Ascending aorta (tissue), 2 donors: ENCODE measurements around the gene CIRBP. TPM values are rescaled to one million over a fixed set of nuclear protein-coding genes. Genes with fewer than 3 reads are reported as not detected.

ENCODE experiments used
- DNase-seq, 2 donors: peaks; one replicate each; pipeline ENCODE4 v3.0.0-alpha.2; 2019; ENCODE audit warnings: low spot score in 2 of 2
- H3K27ac ChIP-seq, 2 donors: fragments of 200-600 bp; sonication (generic); one replicate each; pipeline ENCODE4 v1.5.1; 2016 to 2017; ENCODE audit warnings: mild to moderate bottlenecking in 1 of 2
- H3K27me3 ChIP-seq: fragments of 200-600 bp; sonication (generic); one replicate; pipeline ENCODE4 v1.5.1; 2017
- H3K36me3 ChIP-seq, 2 donors: fragments of 200-600 bp; sonication (generic); one replicate each; pipeline ENCODE4 v1.5.1; 2016
- H3K4me1 ChIP-seq, 2 donors: fragments of 200-600 bp; sonication (generic); one replicate each; pipeline ENCODE4 v1.5.1; 2016 to 2017; ENCODE audit warnings: mild to moderate bottlenecking in 1 of 2
- H3K4me3 ChIP-seq, 2 donors: fragments of 200-600 bp; sonication (generic); one replicate each; pipeline ENCODE4 v1.5.1; 2016 to 2017; ENCODE audit warnings: mild to moderate bottlenecking in 1 of 2
- H3K9me3 ChIP-seq, 2 donors: fragments of 200-600 bp; sonication (generic); one replicate each; pipeline ENCODE4 v1.5.1; 2016
- CTCF ChIP-seq, 3 experiments: fragments of 200-600 bp in 2 of 3; fragments of 450-650 bp in 1 of 3; sonication (generic) in 2 of 3; IDR thresholded peaks; one replicate each; pipeline ENCODE4 v1.5.1; 2016 to 2019; ENCODE audit warnings: antibody characterized with exemption in 3 of 3, mild to moderate bottlenecking in 1 of 3, moderate library complexity in 1 of 3
- intact Hi-C: fragments of 100-400 bp; cut with DNase I; formaldehyde crosslinking; loops from one replicate; pipeline ENCODE4 v1.15.1; 2023
- total RNA-seq: library from RNA; depleted of rRNA; stranded (reverse); fragments of >200 nt; gene quantifications from one replicate; pipeline ENCODE4 v1.1.0, GENCODE V29; 2016

Gene CIRBP
- total RNA-seq, 1 donor from 2014 or later = 442 TPM

- Histone ChIP-seq H3K27ac (no peak overlapping the region), H3K9me3 (no peaks in the 10 kb centered on the region), H3K27me3 (peaks cover 8% of the 10 kb centered on the region), H3K4me3 (no peak overlapping the region), H3K4me1 (no peaks in the 10 kb centered on the region), H3K36me3 (no peaks in the 10 kb centered on the region)
- intact Hi-C loops = no loop called here
- no peak for DNase-seq
- no peak for TF ChIP-seq CTCF (IDR thresholded peaks at IDR 0.05)
These were observed 42.5 kb downstream of the CIRBP start for GRCh38 chr19:1311543-1312091.

GRCh38 chr19:1312767-1313694 is 43.9 kb downstream of the CIRBP start:
- Histone ChIP-seq H3K27ac (no peak overlapping the region), H3K27me3 (peaks cover 8% of the 10 kb centered on the region), H3K4me3 (no peak overlapping the region), H3K9me3 (no peaks in the 10 kb centered on the region), H3K36me3 (no peaks in the 10 kb centered on the region), H3K4me1 (no peaks in the 10 kb centered on the region)
- intact Hi-C loops = no loop called here
- TF ChIP-seq CTCF (IDR thresholded peaks at IDR 0.05) = no peak
- no peak for DNase-seq

GRCh38 chr19:1313695-1314613 is 44.8 kb downstream of the CIRBP start:
- intact Hi-C loops = no loop called here
- TF ChIP-seq CTCF (IDR thresholded peaks at IDR 0.05) = no peak
- Histone ChIP-seq H3K27ac (no peak overlapping the region), H3K27me3 (peaks cover 8% of the 10 kb centered on the region), H3K4me3 (no peak overlapping the region), H3K36me3 (no peaks in the 10 kb centered on the region), H3K9me3 (no peaks in the 10 kb centered on the region), H3K4me1 (no peaks in the 10 kb centered on the region)
- no peak for DNase-seq

- H3K4me1 ChIP-seq = no peaks in the 10 kb centered on the region
- DNase-seq = no peak
- peaks cover 8% of the 10 kb centered on the region for H3K27me3 ChIP-seq
- peak; percentile 34 to 69 (median 50) for TF ChIP-seq CTCF (IDR thresholded peaks at IDR 0.05)
- no peaks in the 10 kb centered on the region for H3K36me3 ChIP-seq
- H3K9me3 ChIP-seq = no peaks in the 10 kb centered on the region
- H3K27ac ChIP-seq = no peak overlapping the region
- peak overlapping the region in 1 of 2 donors; percentile 43 for H3K4me3 ChIP-seq
- intact Hi-C loops = loop anchor here (5.0 kb wide), 1 partner anchor 47 kb away; no protein-coding TSS in a partner anchor
These were observed 46.5 kb downstream of the CIRBP start for GRCh38 chr19:1315470-1316166.

- TF ChIP-seq CTCF (IDR thresholded peaks at IDR 0.05) = no peak
- Histone ChIP-seq H3K4me3 (no peak overlapping the region), H3K27ac (no peak overlapping the region), H3K36me3 (no peaks in the 10 kb centered on the region), H3K4me1 (no peaks in the 10 kb centered on the region), H3K9me3 (no peaks in the 10 kb centered on the region), H3K27me3 (peaks cover 8% of the 10 kb centered on the region)
- intact Hi-C loops = loop anchor here (5.0 kb wide), 1 partner anchor 46 kb away; no protein-coding TSS in a partner anchor
- no peak for DNase-seq
These were observed 47.3 kb downstream of the CIRBP start for GRCh38 chr19:1316466-1316865.
